Stomach (tissue), 4 donors: ENCODE results near the gene CRTC3.

Experiments used
- EP300 ChIP-seq: sonication (generic); formaldehyde crosslinking; IDR thresholded peaks from one replicate; pipeline ENCODE4 v1.6.1; 2017; ENCODE audit warnings: antibody characterized with exemption
- POLR2A ChIP-seq, 4 donors: fragments of 450-650 bp; IDR thresholded peaks; one replicate each; pipeline ENCODE4 v1.6.1; 2016; ENCODE audit warnings: antibody characterized with exemption in 4 of 4, control low read depth in 2 of 4, mild to moderate bottlenecking in 1 of 4, moderate library complexity in 1 of 4
- POLR2AphosphoS5 ChIP-seq, 3 donors: sonication (generic); formaldehyde crosslinking; IDR thresholded peaks; one replicate each; pipeline ENCODE4 v1.6.1; 2016; ENCODE audit warnings: antibody characterized with exemption in 3 of 3
- TF ChIP-seq, protein P1 (sequence below), 7 experiments: fragments of 450-650 bp in 4 of 7; fragments of 200-600 bp in 3 of 7; sonication (generic) in 3 of 7; IDR thresholded peaks; one replicate each; pipeline ENCODE4 v1.5.1; 2016 to 2019; ENCODE audit warnings: antibody characterized with exemption in 7 of 7, control low read depth in 2 of 7, mild to moderate bottlenecking in 1 of 7

DNA sequence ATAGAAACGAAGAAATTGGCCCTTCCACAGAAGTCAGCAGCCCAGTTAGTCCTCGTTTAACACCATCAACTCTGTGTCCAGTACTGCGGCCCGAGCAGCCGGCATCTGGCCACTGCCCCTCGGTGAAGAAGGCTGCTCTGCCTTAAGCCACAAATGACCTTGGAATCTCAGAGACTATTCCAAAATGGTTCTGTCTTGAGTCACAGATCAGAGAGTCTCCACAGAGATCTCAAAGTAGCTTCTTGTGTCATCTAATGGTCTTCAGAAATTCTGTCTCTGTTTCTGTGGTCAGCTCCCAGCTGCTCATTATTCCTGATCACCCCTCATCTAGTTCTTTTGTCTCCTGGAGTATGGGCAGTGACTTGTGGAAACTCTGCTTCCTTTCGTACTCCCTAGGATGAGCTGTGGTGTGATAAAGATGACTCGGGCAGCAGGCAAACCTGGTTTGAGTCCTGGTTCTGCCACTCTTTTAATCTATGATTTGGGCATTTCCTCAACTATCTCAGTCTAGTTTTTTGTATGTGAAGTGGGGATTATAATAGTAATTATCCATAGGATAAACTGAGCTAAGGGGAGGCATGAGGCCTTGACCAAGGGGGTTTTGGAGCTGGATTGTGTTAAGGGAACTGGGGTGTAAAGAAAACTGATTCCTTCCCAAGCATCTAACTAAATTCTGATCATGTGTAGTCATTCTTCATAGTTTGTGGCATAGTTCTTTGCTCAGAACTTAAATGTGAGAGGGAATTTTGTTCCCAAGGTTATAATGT is 22.6 kb downstream of the CRTC3 start:
- TF ChIP-seq, protein P1, sequence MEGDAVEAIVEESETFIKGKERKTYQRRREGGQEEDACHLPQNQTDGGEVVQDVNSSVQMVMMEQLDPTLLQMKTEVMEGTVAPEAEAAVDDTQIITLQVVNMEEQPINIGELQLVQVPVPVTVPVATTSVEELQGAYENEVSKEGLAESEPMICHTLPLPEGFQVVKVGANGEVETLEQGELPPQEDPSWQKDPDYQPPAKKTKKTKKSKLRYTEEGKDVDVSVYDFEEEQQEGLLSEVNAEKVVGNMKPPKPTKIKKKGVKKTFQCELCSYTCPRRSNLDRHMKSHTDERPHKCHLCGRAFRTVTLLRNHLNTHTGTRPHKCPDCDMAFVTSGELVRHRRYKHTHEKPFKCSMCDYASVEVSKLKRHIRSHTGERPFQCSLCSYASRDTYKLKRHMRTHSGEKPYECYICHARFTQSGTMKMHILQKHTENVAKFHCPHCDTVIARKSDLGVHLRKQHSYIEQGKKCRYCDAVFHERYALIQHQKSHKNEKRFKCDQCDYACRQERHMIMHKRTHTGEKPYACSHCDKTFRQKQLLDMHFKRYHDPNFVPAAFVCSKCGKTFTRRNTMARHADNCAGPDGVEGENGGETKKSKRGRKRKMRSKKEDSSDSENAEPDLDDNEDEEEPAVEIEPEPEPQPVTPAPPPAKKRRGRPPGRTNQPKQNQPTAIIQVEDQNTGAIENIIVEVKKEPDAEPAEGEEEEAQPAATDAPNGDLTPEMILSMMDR (IDR thresholded peaks at IDR 0.05), result no peak
- TF ChIP-seq POLR2AphosphoS5 (IDR thresholded peaks at IDR 0.05), result peak in 1 of 3 donors; percentile 43
- TF ChIP-seq POLR2A (IDR thresholded peaks at IDR 0.05), result no peak
- no peak for TF ChIP-seq EP300
